GM19463 (cell line): ENCODE results near the gene DACH2.

Source experiments
- ATAC-seq: cut with Tn5 transposase; IDR thresholded peaks from one replicate; pipeline ENCODE4 v1.9.1; 2021; ENCODE audit warnings: mild to moderate bottlenecking, moderate library complexity; ENCODE audit not compliant: unreplicated experiment

Gene DACH2

DNA sequence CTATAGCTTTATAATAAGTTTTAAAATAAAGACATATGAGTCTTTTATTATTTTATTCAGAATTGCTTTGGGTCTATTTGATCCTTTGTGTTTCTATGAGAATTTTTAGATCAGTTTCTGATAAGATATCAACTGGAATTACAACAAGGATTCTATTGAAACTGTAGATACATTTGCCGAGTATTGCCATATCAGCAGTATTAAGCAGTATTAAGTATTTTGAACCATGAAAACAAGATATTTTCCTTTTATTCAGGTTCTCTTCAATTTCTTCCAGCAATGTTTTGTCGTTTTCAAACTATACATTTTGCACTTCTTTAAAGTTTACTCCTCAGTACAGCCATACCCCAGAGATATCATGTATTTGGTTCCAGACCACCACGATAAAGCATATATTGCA lies 598.8 kb downstream of the DACH2 start:
- no peak for ATAC-seq

DNA sequence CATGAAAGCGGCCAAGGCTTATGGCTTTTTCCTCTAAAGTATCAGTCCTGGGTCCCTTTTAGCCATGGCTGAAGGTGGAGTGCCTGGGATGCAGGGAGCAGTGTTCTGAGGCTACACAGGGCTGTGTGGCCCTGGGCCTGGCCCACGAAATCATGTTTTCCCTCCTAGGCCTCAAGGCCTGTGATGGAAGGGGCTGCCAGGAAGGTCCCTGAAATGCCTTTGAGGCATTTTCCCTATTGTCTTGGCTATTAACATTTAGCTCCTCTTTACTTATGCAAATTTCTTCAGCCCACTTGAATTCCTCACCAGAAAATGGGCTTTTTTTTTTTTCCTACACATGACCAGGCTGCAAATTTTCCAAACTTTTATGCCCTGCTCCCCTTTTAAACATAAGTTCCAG lies 657.0 kb downstream of the DACH2 start:
- ATAC-seq: no peak

- no peak for ATAC-seq
Measured at GRCh38 chrX:86806786-86807185, 658.5 kb downstream of the DACH2 start.

DNA sequence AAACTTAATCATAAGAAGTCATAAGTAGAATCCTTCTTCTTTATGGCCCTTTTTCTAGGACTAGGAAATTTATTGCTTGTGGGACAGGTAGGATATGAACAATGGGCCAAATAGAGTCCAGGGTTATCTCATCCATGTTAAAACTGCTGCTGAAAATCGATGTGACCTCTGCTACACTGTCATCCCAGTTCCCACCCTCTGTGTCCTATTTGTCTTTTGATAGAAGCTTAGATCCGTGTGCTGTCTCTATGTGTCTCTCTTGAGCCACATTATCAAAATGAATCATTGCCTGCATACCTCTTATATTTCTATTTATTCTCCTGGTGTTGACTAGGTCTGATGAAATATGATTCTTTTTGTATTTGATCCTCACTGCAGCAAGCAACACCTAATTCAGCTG lies 661.4 kb downstream of the DACH2 start:
- no peak for ATAC-seq

DNA sequence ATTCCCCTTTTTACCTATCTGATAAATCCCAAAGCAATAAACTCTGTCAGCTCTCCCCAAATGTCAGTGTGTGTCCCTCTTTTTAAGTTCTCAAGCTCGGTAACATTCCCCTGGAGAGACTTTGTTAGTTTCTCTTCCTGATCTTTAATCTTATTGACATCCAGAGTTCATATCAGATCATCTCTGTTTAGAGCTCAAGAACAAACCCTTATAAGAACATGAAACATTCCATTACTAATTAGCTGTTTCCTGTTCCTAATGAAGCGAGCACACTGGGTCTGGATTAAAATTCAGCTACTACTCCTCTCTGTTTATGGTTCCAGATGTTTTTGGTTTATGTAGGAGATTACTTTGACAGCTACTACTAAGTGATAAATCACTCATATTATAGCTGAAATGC lies 681.5 kb downstream of the DACH2 start:
- ATAC-seq: no peak

GRCh38 chrX:86830685-86831084 lies 682.4 kb downstream of the DACH2 start:
- ATAC-seq: no peak

GRCh38 chrX:86845101-86845500 lies 696.9 kb downstream of the DACH2 start:
- ATAC-seq: no peak
